HG02610 (cell line): ENCODE results near the gene IFI27L1.

ENCODE experiments used
- ATAC-seq: cut with Tn5 transposase; IDR thresholded peaks from one replicate; pipeline ENCODE4 v1.9.1; 2021; ENCODE audit warnings: mild to moderate bottlenecking, moderate library complexity; ENCODE audit not compliant: unreplicated experiment

The IFI27L1 gene

DNA sequence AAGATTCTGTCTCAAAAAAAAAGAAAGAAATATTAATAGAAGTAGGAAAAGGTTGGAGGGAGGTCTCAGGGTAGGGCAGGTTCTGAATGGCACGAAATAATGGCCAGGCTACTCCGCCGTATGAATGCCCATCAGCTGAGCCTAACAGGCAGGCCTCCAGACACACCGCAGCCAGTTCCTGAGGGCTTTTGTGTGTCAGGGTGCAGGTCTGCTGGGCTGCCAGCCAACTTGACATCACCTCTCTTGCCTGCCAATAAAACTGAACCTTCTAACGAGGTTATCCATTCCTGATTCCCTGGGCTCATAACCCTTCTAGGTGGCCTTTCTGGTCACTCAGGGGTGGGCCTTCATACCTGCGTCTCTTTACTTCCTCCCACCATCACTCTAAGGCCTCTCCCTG is 32.4 kb downstream of the IFI27L1 start:
- ATAC-seq: no peak

GRCh38 chr14:94113908-94114588 is 32.9 kb downstream of the IFI27L1 start:
- no peak for ATAC-seq

DNA sequence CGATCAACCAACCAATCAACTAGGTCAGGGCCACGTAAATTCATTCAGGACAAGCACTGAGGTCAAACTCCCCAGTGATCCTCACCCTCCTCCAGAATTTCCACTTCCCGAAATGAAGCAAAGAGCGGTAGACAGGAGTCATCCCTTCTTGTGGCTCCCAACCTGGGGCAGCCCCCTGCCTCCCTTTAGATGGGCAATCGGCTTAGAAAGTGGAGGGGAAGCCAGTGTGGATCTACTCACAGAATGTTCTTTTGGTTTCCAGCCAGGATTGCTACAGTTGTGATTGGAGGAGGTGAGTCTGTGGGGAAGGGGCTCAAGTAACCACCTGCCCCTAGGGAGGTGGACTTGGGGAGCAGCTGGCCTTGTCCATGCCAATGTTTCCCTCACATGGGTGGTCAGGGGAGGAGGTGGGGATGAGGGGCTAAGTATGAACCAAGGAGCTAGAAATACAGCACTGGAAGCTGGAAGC is 33.5 kb downstream of the IFI27L1 start:
- no peak for ATAC-seq

DNA sequence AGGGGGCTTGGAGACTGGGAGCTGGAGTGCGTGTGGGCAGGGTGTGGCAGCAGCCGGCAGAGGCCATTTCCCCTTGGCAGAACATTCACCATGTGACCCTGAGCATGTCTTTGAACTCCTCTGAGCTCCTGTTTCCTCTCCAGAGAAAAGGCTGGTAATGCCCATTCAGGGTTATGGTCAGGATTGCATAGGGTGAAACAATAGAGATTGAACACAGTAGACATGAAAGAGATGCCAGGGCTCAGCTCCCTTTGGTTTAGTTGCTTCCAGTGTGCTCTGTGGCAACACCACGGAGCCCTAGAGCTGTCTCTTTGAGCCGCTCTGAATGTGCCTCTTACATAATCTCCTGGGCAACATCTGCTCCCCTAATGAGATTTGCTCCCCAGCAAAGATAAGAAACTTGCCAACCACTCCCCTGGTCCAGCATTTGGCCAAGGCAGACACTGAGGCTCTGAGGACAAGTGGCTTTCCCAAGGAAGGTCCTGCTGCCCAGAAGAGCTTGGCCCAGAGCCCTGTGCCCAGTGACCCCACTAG is 34.0 kb downstream of the IFI27L1 start:
- ATAC-seq: no peak

DNA sequence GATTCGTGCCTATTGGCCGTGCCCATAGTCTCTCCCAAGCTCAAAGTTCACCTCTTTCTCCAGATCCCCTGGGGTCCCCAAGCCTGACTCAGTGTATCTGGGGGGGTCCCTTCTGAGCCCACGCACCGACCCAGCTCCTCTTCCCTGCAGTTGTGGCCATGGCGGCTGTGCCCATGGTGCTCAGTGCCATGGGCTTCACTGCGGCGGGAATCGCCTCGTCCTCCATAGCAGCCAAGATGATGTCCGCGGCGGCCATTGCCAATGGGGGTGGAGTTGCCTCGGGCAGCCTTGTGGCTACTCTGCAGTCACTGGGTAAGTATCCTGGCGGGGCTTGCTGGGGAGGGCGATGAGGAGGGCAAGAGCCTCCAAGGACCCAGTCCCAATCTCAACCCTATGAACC is 34.5 kb downstream of the IFI27L1 start:
- no peak for ATAC-seq

GRCh38 chr14:94116701-94117100 is 35.6 kb downstream of the IFI27L1 start:
- no peak for ATAC-seq

- no peak for ATAC-seq
Observed at GRCh38 chr14:94117856-94118255, 36.7 kb downstream of the IFI27L1 start.

- no peak for ATAC-seq
Observed at GRCh38 chr14:94119071-94119470, 38.0 kb downstream of the IFI27L1 start.

GRCh38 chr14:94120667-94121340 is 39.7 kb downstream of the IFI27L1 start:
- ATAC-seq: no peak

DNA sequence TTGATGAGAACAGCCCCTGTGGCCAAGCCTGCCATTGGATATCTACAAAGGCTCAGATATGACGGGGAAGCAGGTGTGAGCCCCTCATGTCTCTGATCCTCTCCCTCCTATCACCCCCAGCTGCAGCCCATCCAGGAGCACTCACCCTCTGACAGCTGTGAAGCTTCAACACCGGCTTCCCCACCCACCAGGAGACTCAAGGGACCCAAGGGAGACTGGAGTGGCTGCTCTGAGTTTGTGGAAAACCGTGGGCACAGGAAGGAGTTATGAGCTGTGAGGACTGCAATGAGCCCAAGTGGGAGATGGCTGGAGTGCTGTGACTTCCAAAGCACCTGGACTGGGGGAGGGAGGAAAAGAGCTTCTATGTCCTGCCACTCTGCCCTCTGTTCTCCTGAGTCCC is 40.4 kb downstream of the IFI27L1 start:
- ATAC-seq: no peak

- ATAC-seq: no peak
Observed at GRCh38 chr14:94122438-94122837, 41.3 kb downstream of the IFI27L1 start.

- ATAC-seq: no peak
Observed at GRCh38 chr14:94123296-94123695, 42.2 kb downstream of the IFI27L1 start.

DNA sequence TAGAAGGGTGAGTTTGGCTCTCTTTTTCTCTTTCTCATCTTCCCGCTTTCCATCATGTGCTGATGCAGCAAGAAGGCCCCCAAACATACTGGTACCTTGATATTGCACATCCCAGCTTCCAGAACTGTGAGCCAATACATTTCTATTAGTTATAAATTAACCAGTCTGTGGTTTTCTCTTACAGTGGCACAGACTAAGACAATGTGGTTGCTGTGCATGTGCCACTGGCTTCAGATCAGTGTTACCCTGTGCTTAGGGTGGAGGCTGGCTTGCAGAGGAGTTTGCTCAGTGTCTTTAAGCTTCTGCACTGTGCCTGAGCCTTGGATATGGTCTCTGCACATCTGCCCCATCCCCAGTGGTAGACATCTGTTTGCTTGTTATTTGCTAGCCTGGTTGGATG is 42.8 kb downstream of the IFI27L1 start:
- ATAC-seq: no peak

DNA sequence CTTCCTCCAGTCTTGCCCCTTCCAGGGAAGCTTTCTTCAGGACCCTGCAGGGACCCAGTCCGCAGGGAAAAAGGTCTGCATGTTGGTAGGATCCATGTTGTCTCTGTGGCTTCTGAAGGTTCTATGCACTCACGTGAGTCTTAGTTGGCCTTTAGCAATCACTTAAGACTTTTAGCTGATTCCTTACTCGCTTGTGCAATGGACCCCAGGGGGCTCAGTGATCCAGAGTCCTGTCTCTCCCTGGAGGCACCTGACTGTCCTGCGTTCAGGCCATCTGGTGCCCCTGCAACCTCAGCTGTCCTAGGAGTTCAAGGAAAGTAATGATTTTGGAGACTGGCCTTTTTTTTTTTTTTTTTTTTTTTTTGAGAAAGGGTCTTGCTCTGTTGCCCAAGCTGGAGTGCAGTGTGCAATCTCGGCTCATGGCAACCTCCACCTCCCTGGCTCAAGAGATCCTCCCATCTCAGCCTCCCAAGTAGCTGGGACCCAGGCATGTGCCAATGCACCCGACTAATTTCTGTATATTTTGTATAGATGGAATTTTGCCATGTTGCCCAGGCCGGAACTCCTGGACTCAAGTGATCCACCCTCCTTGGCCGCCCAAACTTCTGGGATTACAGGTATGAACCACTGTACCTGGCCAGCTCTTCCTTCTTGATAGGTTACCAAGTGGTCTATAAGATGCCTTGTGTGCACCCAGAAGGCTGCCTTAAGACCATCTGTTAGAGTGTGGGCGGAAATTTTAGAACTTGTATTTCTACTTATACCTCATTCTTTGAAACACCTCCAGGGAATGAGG is 43.7 kb downstream of the IFI27L1 start:
- no peak for ATAC-seq

- ATAC-seq: no peak
Observed at GRCh38 chr14:94125659-94126418, 44.7 kb downstream of the IFI27L1 start.

DNA sequence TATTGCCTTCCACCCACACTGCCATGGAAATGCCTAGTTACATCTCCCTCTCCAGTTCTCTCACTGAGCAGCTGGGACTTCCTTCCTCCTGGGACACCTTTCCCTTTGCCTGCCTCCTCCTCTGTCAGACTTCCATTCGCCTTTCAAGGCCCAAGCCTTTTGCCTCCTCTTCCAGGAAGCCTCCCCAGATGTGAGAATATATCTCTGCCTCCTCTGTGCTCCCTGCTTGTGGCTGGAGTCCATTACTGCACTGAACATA is 45.2 kb downstream of the IFI27L1 start:
- ATAC-seq: no peak

DNA sequence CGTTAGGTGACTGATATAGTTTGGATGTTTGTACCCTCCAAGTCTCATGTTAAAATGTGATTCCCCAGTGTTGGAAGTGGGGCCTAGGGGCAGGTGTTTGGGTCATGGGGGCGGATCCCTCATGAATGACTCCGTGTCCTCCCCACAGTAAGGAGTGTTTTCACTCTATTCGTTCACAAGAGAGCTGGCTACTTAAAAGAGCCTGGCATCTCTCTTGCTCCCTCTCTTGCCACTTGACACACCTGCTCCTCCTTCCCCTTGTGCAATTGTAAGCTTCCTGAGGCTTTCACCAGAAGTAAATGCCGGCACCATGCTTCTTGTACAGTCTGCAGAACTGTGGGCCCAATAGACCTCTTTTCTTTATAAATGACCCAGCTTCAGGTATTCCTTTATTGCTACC is 45.7 kb downstream of the IFI27L1 start:
- no peak for ATAC-seq

DNA sequence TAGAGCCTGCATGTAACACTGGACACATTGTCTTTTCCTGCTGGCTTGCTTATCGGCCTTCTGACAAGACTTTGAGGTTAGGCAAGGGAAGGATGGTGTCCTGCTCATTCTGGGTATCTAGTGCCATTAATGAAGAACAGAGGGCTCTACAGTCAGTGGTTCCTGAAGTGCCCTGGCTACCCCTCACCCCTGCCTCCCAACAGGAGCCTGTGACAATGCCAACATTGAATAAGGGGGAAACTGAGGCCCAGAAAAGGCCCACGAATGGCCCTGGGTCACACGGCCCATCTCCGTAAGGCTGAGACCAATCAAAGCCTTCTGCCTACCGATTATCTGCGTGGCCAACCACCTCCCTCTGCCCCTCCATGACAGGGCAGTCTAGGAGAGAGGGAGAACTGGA is 46.2 kb downstream of the IFI27L1 start:
- ATAC-seq: no peak

DNA sequence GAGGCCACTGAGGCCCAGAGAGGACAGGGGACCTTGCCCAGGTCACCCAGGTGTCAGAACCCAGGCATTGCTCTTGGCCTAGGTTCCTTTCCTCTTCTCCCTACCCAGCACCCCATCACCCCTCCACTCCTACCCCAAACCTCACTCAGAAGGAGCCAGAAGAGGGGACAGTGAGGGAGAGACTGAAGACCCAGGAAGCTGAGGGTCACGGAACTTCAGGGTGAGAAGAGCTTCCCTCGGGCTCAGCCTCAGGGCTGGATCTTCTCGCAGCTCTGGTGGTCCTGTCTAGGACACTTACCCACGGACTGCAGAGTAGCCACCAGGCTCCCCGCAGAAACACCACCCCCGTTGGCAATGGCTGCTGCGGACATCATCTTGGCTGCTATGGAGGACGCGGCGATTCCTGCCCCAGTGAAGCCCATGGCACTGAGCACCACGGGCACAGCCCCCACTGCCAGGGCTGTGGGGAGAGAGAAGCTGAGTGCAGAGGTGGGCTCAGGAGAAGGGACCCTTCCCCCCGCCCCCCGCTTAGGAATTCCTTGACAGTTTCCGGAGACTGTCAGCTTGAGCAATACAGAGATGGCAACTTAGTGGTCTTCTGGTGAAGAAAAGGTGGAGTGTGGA is 47.2 kb downstream of the IFI27L1 start:
- ATAC-seq: no peak

GRCh38 chr14:94129111-94129757 is 48.1 kb downstream of the IFI27L1 start, which contains the start of gene IFI27L2:
Gene IFI27L2, minus strand, starts transcription at chr14:94129604. Its CDS starts 40 bp downstream, at chr14:94129564.
- ATAC-seq: peak; percentile 97
